Measurements from ENCODE around the gene UQCC2. TPM values are rescaled to one million over a fixed set of nuclear protein-coding genes. Genes with fewer than 3 reads are reported as not detected.

The UQCC2 gene
- total RNA-seq, 1 experiment from 2014 or later, result 41.7 TPM

- peak; percentile 25 for DNase-seq (ENCODE audit: low read depth)
- in situ Hi-C loops (cut with HindIII; ENCODE audit: low pct_unique_long_range_greater_than_20kb, low sequenced_read_pairs), result no loop called here
Measured at GRCh38 chr6:33670971-33671743, 40.3 kb downstream of the UQCC2 start.

DNA sequence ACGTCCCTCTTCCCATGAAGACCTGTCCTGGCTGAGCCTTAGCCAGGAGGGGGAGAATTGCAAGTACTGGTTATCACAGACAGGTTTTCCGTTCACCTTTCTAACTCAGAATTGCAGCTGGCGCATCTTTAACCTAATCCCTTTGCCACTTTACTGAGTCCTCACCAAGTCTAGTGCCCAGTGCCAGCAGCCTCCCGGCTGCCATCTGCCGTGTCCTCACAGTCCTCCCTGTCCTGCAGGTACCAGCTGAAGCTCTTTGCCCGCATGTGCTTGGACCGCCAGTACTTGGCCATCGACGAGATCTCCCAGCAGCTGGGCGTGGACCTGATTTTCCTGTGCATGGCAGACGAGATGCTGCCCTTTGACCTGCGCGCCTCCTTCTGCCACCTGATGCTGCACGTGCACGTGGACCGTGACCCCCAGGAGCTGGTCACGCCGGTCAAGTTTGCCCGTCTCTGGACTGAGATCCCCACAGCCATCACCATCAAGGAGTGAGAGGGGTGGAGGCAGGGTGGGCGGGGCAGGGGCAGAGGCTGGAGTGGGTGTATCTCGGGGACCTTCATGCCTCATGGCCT, 41.3 kb downstream of the UQCC2 start:
- DNase-seq (ENCODE audit: low read depth), result no peak
- in situ Hi-C loops (cut with HindIII; ENCODE audit: low pct_unique_long_range_greater_than_20kb, low sequenced_read_pairs), result no loop called here

GRCh38 chr6:33668914-33669313, 42.6 kb downstream of the UQCC2 start:
- in situ Hi-C loops (cut with HindIII; ENCODE audit: low pct_unique_long_range_greater_than_20kb, low sequenced_read_pairs), result no loop called here
- peak; percentile 66 for DNase-seq (ENCODE audit: low read depth)

DNA sequence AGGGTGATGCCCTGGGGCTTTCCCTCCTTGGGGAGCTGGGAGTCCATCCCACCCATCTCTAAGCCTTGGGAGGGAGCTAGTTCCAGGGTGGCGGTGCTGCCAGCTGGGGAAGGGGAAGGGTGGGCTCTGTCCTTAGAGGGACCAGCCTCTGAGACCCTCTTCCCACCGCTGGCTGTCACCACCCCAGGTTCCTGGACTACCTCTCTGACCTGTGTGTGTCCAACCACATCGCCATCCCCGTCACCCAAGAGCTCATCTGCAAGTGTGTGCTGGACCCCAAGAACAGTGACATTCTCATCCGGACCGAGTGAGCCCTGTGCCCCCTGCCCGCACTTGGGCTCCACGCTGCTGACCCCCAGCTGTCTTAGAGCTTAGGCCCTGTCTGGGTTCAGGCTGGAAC, 43.2 kb downstream of the UQCC2 start:
- no peak for DNase-seq (ENCODE audit: low read depth)
- in situ Hi-C loops (cut with HindIII; ENCODE audit: low pct_unique_long_range_greater_than_20kb, low sequenced_read_pairs), result no loop called here

- no peak for DNase-seq (ENCODE audit: low read depth)
- in situ Hi-C loops (cut with HindIII; ENCODE audit: low pct_unique_long_range_greater_than_20kb, low sequenced_read_pairs), result no loop called here
Measured at GRCh38 chr6:33667776-33668175, 43.7 kb downstream of the UQCC2 start.

GRCh38 chr6:33667072-33667471, 44.4 kb downstream of the UQCC2 start:
- in situ Hi-C loops (cut with HindIII; ENCODE audit: low pct_unique_long_range_greater_than_20kb, low sequenced_read_pairs), result no loop called here
- DNase-seq (ENCODE audit: low read depth), result no peak

DNA sequence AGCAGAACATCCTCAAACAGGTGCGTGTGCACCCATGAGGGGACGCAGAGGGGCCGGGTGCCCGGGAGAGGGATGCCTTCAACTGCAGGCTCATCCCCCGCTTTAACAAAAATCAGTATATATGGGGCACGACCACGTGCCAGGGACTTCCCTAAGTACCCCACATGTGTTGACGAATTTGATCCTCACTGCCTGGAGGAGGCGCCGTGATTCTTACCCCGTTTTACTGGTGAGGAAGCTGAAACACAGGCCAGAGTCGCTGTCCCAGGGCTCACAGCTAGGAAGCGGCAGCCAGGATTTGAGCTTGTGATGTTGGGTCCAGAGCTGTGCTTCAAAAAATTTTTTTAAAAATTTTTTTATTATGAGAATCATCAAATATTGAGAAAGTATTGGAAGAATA, 45.5 kb downstream of the UQCC2 start:
- in situ Hi-C loops (cut with HindIII; ENCODE audit: low pct_unique_long_range_greater_than_20kb, low sequenced_read_pairs), result no loop called here
- DNase-seq (ENCODE audit: low read depth), result no peak

GRCh38 chr6:33664506-33665057, 46.9 kb downstream of the UQCC2 start:
- in situ Hi-C loops (cut with HindIII; ENCODE audit: low pct_unique_long_range_greater_than_20kb, low sequenced_read_pairs), result no loop called here

GRCh38 chr6:33663727-33664449, 47.6 kb downstream of the UQCC2 start:
- in situ Hi-C loops (cut with HindIII; ENCODE audit: low pct_unique_long_range_greater_than_20kb, low sequenced_read_pairs), result no loop called here
- no peak for DNase-seq (ENCODE audit: low read depth)

More at GRCh38 chr6:33664506-33665057, 46.9 kb downstream of the UQCC2 start:
- DNase-seq (ENCODE audit: low read depth), result no peak

GRCh38 chr6:33663028-33663427, 48.5 kb downstream of the UQCC2 start:
- DNase-seq (ENCODE audit: low read depth), result no peak
- in situ Hi-C loops (cut with HindIII; ENCODE audit: low pct_unique_long_range_greater_than_20kb, low sequenced_read_pairs), result no loop called here

DNA sequence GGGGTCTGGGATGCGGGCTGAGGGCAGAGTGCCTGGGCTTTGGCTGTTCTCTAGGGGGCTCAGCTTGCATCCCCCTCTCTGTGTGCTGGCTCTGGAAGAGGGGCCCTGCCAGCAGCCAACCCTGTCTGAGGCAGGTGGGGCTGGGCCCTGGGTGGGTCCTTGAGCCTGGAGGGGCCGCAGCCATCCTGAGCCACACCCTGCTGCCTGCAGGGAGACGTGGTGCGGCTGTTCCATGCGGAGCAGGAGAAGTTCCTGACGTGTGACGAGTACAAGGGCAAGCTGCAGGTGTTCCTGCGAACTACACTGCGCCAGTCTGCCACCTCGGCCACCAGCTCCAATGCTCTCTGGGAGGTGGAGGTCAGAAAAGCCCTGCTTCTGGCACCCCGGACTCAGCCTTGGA, 49.2 kb downstream of the UQCC2 start:
- in situ Hi-C loops (cut with HindIII; ENCODE audit: low pct_unique_long_range_greater_than_20kb, low sequenced_read_pairs), result no loop called here
- no peak for DNase-seq (ENCODE audit: low read depth)

DNA sequence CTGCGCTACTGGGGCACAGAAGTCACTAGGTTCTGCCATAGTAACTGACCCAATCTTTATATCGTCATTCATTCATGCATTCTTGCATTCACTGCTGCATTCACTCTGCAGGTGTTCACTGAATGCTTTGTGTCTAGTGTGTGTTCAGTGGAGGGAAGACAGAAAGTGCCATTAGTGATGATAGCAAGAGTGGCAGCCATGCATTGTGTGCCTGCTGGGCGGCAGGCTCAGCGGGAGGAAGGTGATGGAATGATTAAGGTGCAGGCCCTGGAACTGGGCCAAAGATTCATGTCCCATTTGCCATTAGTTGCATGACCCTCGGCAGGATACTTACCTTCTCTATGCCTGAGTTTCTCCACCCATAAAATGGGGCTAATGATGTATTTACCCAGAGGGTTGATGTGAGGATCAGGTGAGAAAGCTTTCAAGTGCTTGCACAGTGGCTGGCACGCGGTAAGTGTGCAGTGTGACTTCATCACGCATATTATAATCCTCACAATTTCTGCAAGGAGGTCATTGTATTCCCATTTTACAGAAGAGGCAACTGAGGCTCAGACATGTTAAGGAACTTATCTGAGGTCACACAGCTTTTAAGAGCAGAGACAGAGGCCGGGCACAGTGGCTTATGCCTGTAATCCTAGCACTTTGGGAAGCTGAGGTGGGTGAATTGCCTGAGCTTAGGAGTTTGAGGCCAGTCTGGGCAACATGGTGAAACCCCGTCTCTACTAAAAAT, 50.2 kb downstream of the UQCC2 start:
- in situ Hi-C loops (cut with HindIII; ENCODE audit: low pct_unique_long_range_greater_than_20kb, low sequenced_read_pairs), result no loop called here
- DNase-seq (ENCODE audit: low read depth), result no peak

DNA sequence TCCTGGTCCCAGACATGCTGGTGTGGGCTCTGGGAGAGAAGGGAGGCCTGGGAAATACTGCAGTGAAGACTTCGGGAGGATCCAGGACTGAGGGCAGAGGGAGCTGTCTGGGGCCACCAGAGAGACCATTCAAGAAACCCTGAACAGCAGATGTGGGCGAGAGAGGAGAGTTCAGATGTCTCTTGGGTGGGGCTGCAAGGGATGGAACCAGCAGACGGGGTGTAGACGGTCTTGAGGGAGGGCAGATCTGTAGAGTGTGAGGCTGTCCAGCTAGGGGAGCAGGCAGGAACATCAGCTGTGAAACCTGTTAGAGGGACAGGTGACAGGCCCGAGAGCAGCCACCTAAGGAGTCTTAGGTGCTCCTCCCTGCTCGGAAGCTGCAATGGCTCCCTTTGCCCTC, 51.5 kb downstream of the UQCC2 start:
- no peak for DNase-seq (ENCODE audit: low read depth)
- in situ Hi-C loops (cut with HindIII; ENCODE audit: low pct_unique_long_range_greater_than_20kb, low sequenced_read_pairs), result loop anchor here (10.0 kb wide), 1 partner anchor 55 kb away; the partner anchor contains the start of gene UQCC2

DNA sequence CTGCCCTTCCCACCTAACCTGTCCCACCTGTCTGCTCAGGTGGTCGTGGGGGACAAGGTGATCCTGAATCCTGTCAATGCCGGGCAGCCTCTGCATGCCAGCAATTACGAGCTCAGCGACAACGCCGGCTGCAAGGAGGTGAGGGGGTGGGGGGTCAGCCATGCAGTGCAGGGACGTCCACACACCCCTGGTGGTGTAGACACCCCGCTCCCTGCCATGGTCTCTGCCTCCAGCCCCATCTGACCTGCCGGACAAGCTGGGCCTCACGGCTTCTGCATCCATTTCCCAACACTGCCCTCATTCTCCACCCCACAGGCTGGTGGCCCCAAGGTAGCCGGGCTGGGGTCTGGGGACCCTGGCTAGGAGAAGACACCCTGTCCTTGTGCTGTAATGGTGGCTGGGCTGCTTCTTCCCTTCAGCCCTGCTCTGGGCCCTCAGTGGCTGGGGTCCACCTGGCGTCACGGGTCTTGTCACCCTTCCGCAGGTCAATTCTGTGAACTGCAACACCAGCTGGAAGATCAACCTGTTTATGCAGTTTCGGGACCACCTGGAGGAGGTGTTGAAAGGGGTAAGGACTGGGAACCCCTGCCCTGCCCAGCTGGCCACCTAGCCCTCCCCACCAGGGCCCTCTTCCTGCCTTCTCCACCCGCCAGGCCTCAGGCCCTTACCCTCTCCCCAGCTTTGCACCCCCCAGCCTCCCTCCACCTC, 52.4 kb downstream of the UQCC2 start:
- in situ Hi-C loops (cut with HindIII; ENCODE audit: low pct_unique_long_range_greater_than_20kb, low sequenced_read_pairs), result loop anchor here (10.0 kb wide), 1 partner anchor 56 kb away; the partner anchor contains the start of gene UQCC2
- no peak for DNase-seq (ENCODE audit: low read depth)

DNA sequence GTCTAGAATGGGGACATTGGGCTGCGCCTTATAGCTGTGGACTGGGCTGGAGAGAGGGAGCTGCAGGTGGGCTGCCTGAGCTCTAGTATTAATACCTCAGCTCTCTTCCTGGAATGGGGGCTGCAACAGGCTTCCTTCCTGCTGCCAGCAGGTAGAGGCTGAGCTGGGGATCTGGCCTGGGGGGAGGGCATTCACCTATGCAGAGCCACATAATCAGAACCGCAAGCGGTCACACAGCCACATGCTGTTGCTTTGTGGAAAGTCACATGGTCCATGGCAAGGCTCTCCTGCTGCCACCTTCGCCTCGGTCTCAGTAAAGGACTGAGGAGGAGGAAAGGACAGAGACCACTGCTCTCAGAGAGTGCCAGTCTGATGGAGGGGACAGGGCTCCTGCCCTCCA, 54.7 kb downstream of the UQCC2 start:
- DNase-seq (ENCODE audit: low read depth), result no peak
- in situ Hi-C loops (cut with HindIII; ENCODE audit: low pct_unique_long_range_greater_than_20kb, low sequenced_read_pairs), result loop anchor here (10.0 kb wide), 1 partner anchor 58 kb away; the partner anchor contains the start of gene UQCC2

DNA sequence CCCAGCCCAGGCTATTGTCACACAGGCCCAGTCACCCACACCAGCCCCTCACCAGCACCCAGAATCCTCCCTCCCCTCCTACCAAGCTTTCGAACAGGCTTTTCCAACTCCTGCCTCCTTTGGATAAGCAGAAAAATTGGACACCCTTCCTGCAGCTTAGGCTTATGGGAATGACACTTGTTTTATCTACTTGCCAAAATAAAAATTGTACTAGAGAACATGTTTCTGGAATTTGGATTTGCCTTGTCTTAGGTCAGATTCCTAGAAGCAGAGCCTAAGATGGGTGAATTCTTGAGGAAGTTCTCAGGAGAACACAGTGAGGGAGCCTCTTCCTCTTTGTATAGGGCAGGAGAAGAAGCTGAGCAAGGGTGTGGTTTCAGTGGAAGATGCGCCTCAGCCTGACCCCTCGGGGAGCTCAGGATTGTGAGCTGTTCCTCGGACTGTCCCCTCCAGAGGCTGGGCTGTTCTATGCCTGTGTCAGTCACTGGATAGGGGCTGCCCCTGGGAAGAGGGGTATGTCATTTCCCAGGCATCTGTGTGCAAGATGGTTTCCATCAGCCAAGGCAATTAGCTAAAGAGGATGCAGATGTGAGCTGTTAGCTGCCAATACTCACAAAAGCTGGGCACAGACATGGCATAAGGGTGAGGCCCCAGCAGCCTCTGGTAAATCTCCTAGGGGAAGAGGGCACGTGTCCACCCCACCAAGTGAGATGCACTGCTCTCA, 56.5 kb downstream of the UQCC2 start:
- in situ Hi-C loops (cut with HindIII; ENCODE audit: low pct_unique_long_range_greater_than_20kb, low sequenced_read_pairs), result loop anchor here (10.0 kb wide), 1 partner anchor 60 kb away; the partner anchor contains the start of gene UQCC2
- DNase-seq (ENCODE audit: low read depth), result no peak

- no peak for DNase-seq (ENCODE audit: low read depth)
- in situ Hi-C loops (cut with HindIII; ENCODE audit: low pct_unique_long_range_greater_than_20kb, low sequenced_read_pairs), result loop anchor here (10.0 kb wide), 1 partner anchor 63 kb away; the partner anchor contains the start of gene UQCC2
Measured at GRCh38 chr6:33652002-33652401, 59.5 kb downstream of the UQCC2 start.
